Right hindlimb (tissue), 1 donor: ENCODE measurements around the gene CMTM3.
"Not testable (repeated sequence)": the region's sequence is repeated elsewhere in the genome, so short reads cannot be mapped to it uniquely, and the experiment has no call there.

Source experiments
- DNase-seq: peaks from one replicate; pipeline ENCODE4 v3.0.0-alpha.2; 2018

The CMTM3 gene

GRCh38 chr16:66610111-66610820, 5.8 kb downstream of the CMTM3 start:
- DNase-seq = no peak

GRCh38 chr16:66611911-66612310, 7.4 kb downstream of the CMTM3 start:
- not testable (repeated sequence) for DNase-seq

GRCh38 chr16:66612422-66612821, 7.9 kb downstream of the CMTM3 start:
- no peak for DNase-seq

- DNase-seq = no peak
Measured at GRCh38 chr16:66614161-66614802, 9.8 kb downstream of the CMTM3 start.

- DNase-seq = no peak
Measured at GRCh38 chr16:66616169-66616568, 11.7 kb downstream of the CMTM3 start.

- DNase-seq = no peak
Measured at GRCh38 chr16:66616592-66616991, 12.1 kb downstream of the CMTM3 start.

- DNase-seq = no peak
Measured at GRCh38 chr16:66617010-66617434, 12.5 kb downstream of the CMTM3 start.

- no peak for DNase-seq
Measured at GRCh38 chr16:66617728-66618127, 13.2 kb downstream of the CMTM3 start.

- DNase-seq = no peak
Measured at GRCh38 chr16:66618588-66619375, 14.3 kb downstream of the CMTM3 start.

- DNase-seq = no peak
Measured at GRCh38 chr16:66619534-66620428, 15.3 kb downstream of the CMTM3 start.

GRCh38 chr16:66620429-66620795, 15.9 kb downstream of the CMTM3 start:
- no peak for DNase-seq

GRCh38 chr16:66621973-66622372, 17.5 kb downstream of the CMTM3 start:
- DNase-seq = no peak

- no peak for DNase-seq
Measured at GRCh38 chr16:66622863-66623262, 18.4 kb downstream of the CMTM3 start.

GRCh38 chr16:66623755-66624154, 19.3 kb downstream of the CMTM3 start:
- no peak for DNase-seq

- DNase-seq = not testable (repeated sequence)
Measured at GRCh38 chr16:66627611-66628378, 23.3 kb downstream of the CMTM3 start.

GRCh38 chr16:66629856-66630255, 25.4 kb downstream of the CMTM3 start:
- no peak for DNase-seq

GRCh38 chr16:66630561-66631260, 26.2 kb downstream of the CMTM3 start:
- DNase-seq = not testable (repeated sequence)

- DNase-seq = not testable (repeated sequence)
Measured at GRCh38 chr16:66631558-66631957, 27.1 kb downstream of the CMTM3 start.

GRCh38 chr16:66634527-66635196, 30.2 kb downstream of the CMTM3 start:
- no peak for DNase-seq

- DNase-seq = no peak
Measured at GRCh38 chr16:66635406-66635805, 30.9 kb downstream of the CMTM3 start.

GRCh38 chr16:66636199-66636598, 31.7 kb downstream of the CMTM3 start:
- DNase-seq = no peak
